Neuronal stem cell (in vitro differentiated cells): Measurements from ENCODE around the gene AMOTL1.

Source experiments
- DNase-seq: peaks from one replicate; pipeline ENCODE4 v3.0.0-alpha.2; 2013; ENCODE audit warnings: low spot score
- H2AFZ ChIP-seq: one replicate; pipeline ENCODE4 v1.6.1; 2013; ENCODE audit warnings: mild to moderate bottlenecking, low read length, inconsistent platforms
- H2AK5ac ChIP-seq: 2 replicates; pipeline ENCODE4 v1.6.1; 2013; ENCODE audit warnings: low read depth, mild to moderate bottlenecking, inconsistent platforms, low read length, moderate library complexity, mixed read lengths
- H2BK120ac ChIP-seq: 2 replicates; pipeline ENCODE4 v1.6.1; 2013; ENCODE audit warnings: low read depth, mild to moderate bottlenecking, inconsistent platforms, low read length, moderate library complexity, mixed read lengths
- H2BK12ac ChIP-seq: one replicate; pipeline ENCODE4 v1.6.1; 2013; ENCODE audit warnings: low read length, inconsistent platforms
- H2BK15ac ChIP-seq: 2 replicates; pipeline ENCODE4 v1.6.1; 2013; ENCODE audit warnings: mild to moderate bottlenecking, low read length, inconsistent platforms, mixed read lengths
- H2BK5ac ChIP-seq: one replicate; pipeline ENCODE4 v1.6.1; 2013; ENCODE audit warnings: inconsistent platforms, mild to moderate bottlenecking, low read length, moderate library complexity
- H3K14ac ChIP-seq: one replicate; pipeline ENCODE4 v1.6.1; 2013; ENCODE audit warnings: low read length, inconsistent platforms
- H3K18ac ChIP-seq: 2 replicates; pipeline ENCODE4 v1.6.1; 2013; ENCODE audit warnings: low read length, inconsistent platforms
- H3K23ac ChIP-seq: 2 replicates; pipeline ENCODE4 v1.6.1; 2013; ENCODE audit warnings: low read depth, mild to moderate bottlenecking, mixed read lengths, low read length, inconsistent platforms; ENCODE audit not compliant: poor library complexity
- H3K27ac ChIP-seq: replicated peaks from 3 replicates; pipeline ENCODE4 v1.5.1; 2013; ENCODE audit warnings: low read length, inconsistent platforms
- H3K27me3 ChIP-seq, 3 experiments: 2 replicates each; pipeline ENCODE4 v1.6.1; 2013; ENCODE audit warnings: low read length in 3 of 3, mild to moderate bottlenecking in 2 of 3, inconsistent platforms in 1 of 3, low read depth in 1 of 3, mixed read lengths in 1 of 3, moderate library complexity in 1 of 3; ENCODE audit not compliant: control insufficient read depth in 3 of 3, insufficient read depth in 3 of 3
- H3K36me3 ChIP-seq, 2 donors: replicated peaks in 1 of 2; 2 replicates each; pipeline ENCODE4 v1.6.1; 2013; ENCODE audit warnings: low read length in 2 of 2; ENCODE audit not compliant: control insufficient read depth in 2 of 2, insufficient read depth in 2 of 2
- H3K4ac ChIP-seq: 2 replicates; pipeline ENCODE4 v1.6.1; 2013; ENCODE audit warnings: inconsistent platforms, mild to moderate bottlenecking, low read length, moderate library complexity
- H3K4me1 ChIP-seq, 2 donors: 1 replicate in 1 of 2; 2 replicates in 1 of 2; pipeline ENCODE4 v1.6.1; 2013; ENCODE audit warnings: low read length in 2 of 2, low read depth in 1 of 2; ENCODE audit not compliant: control insufficient read depth in 2 of 2, insufficient read depth in 1 of 2
- H3K4me2 ChIP-seq: one replicate; pipeline ENCODE4 v1.6.1; 2013; ENCODE audit warnings: mild to moderate bottlenecking, low read length, inconsistent platforms; ENCODE audit not compliant: insufficient read depth, poor library complexity, severe bottlenecking
- H3K4me3 ChIP-seq, 2 donors: 2 replicates each; pipeline ENCODE4 v1.5.1; 2013; ENCODE audit warnings: low read length in 2 of 2, mild to moderate bottlenecking in 2 of 2, inconsistent platforms in 1 of 2, moderate library complexity in 1 of 2
- H3K79me1 ChIP-seq: one replicate; pipeline ENCODE4 v1.6.1; 2013; ENCODE audit warnings: low read depth, mild to moderate bottlenecking, inconsistent platforms, low read length, moderate library complexity
- H3K9ac ChIP-seq: one replicate; pipeline ENCODE4 v1.6.1; 2013; ENCODE audit warnings: mild to moderate bottlenecking, low read depth, low read length, inconsistent platforms; ENCODE audit not compliant: poor library complexity
- H3K9me3 ChIP-seq, 2 donors: replicated peaks in 1 of 2; 2 replicates each; pipeline versions ENCODE3 to v1.6.1; 2013; ENCODE audit warnings: low read length in 2 of 2, mild to moderate bottlenecking in 2 of 2, inconsistent platforms in 1 of 2, low read depth in 1 of 2, mixed read lengths in 1 of 2, moderate library complexity in 1 of 2; ENCODE audit not compliant: control insufficient read depth in 2 of 2, insufficient read depth in 1 of 2
- H4K8ac ChIP-seq: one replicate; pipeline ENCODE4 v1.6.1; 2013; ENCODE audit warnings: low read depth, mild to moderate bottlenecking, inconsistent platforms, low read length, moderate library complexity
- H4K91ac ChIP-seq: one replicate; pipeline ENCODE4 v1.6.1; 2013; ENCODE audit warnings: low read length, low read depth, mild to moderate bottlenecking, inconsistent platforms; ENCODE audit not compliant: poor library complexity

The AMOTL1 gene

DNA sequence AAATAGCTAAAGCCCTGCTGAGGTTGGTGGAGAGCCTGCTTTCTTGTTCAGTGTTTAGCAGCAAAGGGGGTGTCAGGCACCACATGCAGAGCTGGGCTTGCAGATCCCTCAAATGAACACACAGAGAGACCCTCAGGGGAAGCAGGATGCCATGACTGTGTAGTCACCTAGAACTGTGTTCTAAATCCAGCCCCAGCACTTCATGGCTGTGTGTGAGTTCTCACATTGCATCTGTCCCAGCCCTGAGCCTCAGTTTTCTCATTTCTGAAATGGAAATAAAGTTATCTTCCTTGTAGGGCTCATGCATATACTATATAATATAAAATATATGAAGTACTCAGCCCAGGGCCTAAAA is 158.1 kb downstream of the AMOTL1 start:
- no peak overlapping the region for H3K4me3 ChIP-seq
- H2BK5ac ChIP-seq = no peak overlapping the region
- H4K8ac ChIP-seq = no peak overlapping the region
- peak overlapping the region; percentile 85 for H2AFZ ChIP-seq
- no peak for DNase-seq
- H2AK5ac ChIP-seq = no peak overlapping the region
- H3K4ac ChIP-seq = no peak overlapping the region
- no peak overlapping the region for H2BK15ac ChIP-seq
- no peaks in the 10 kb centered on the region for H3K27me3 ChIP-seq
- no peak overlapping the region for H3K9ac ChIP-seq
- no peak overlapping the region for H3K14ac ChIP-seq
- no peaks in the 10 kb centered on the region for H3K36me3 ChIP-seq
- H3K27ac ChIP-seq = no peak overlapping the region
- H3K23ac ChIP-seq = no peak overlapping the region
- H3K4me1 ChIP-seq = peaks cover 12 to 18% of the 10 kb centered on the region in 2 donors
- no peak overlapping the region for H2BK120ac ChIP-seq
- H3K79me1 ChIP-seq = no peaks in the 10 kb centered on the region
- no peaks in the 10 kb centered on the region for H3K9me3 ChIP-seq
- H3K18ac ChIP-seq = no peak overlapping the region
- no peak overlapping the region for H3K4me2 ChIP-seq
- no peak overlapping the region for H2BK12ac ChIP-seq
- no peak overlapping the region for H4K91ac ChIP-seq
